Measurements from ENCODE around the gene CGB1.

DNA sequence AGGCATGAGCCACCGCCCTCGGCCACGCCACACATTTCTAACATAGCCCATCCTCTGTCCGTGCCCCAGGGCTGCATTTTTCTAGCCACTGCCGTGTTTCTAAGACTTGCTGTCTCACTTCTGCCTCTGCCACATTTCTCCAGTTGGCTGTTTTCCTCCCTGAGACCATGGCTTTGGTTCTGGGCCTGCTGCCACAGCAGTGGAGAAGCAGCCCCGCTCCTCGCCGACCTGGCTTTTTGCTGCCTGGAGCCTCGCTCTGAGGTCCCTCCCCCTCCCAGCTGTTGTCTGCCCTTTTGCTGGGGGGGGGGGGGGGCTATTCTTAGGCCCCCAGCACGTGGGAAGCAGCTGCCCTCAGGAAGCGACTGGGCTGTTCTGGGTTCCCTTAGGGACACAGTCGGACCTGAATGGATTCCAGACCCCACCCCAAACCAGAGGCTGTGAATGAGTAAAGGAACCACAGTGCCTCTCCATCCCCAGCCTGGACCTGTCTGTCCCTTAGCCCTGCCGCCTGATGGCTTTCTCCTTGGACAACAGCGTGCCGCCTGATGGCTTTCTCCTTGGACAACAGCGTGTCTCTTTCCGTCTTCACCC, 46.9 kb downstream of the CGB1 start:
- TF ChIP-seq, protein P1, sequence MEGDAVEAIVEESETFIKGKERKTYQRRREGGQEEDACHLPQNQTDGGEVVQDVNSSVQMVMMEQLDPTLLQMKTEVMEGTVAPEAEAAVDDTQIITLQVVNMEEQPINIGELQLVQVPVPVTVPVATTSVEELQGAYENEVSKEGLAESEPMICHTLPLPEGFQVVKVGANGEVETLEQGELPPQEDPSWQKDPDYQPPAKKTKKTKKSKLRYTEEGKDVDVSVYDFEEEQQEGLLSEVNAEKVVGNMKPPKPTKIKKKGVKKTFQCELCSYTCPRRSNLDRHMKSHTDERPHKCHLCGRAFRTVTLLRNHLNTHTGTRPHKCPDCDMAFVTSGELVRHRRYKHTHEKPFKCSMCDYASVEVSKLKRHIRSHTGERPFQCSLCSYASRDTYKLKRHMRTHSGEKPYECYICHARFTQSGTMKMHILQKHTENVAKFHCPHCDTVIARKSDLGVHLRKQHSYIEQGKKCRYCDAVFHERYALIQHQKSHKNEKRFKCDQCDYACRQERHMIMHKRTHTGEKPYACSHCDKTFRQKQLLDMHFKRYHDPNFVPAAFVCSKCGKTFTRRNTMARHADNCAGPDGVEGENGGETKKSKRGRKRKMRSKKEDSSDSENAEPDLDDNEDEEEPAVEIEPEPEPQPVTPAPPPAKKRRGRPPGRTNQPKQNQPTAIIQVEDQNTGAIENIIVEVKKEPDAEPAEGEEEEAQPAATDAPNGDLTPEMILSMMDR (IDR thresholded peaks at IDR 0.05; ENCODE audit: low read depth, low read length, poor library complexity, severe bottlenecking): no peak
- TF ChIP-seq EZH2phosphoT487 (IDR thresholded peaks at IDR 0.05; ENCODE audit: borderline replicate concordance, low read length): no peak

Data from DOHH2 (cell line).